ENCODE data around the gene KCNMA1.

- TF ChIP-seq CTCF (IDR thresholded peaks at IDR 0.05; ENCODE audit: insufficient read depth, low read length, poor library complexity, severe bottlenecking) (no peak), EZH2phosphoT487 (conservative IDR thresholded peaks at IDR 0.05; ENCODE audit: low read length) (no peak)
Measured at GRCh38 chr10:77371421-77371820, 266.2 kb downstream of the KCNMA1 start.

Measured in SU-DHL-6 (cell line).